SK-N-SH (cell line): ENCODE results near the gene GPR27. TPM values are rescaled to one million over a fixed set of nuclear protein-coding genes. Genes with fewer than 3 reads are reported as not detected.

Experiments
- CTCF ChIA-PET: fragments of 300-600, 350-600 bp; formaldehyde crosslinking; extraction: SDS; loops from one replicate; lab custom pipeline; 2021; lab: Yijun Ruan, JAX
- POLR2A ChIA-PET: fragments of 350-600 bp; sonication (Branson Sonifier 250); formaldehyde crosslinking; extraction: SDS; loops from one replicate; lab custom pipeline; 2020; ENCODE audit warnings: antibody characterized with exemption, inconsistent platforms; lab: Yijun Ruan, JAX
- DNase-seq: peaks from one replicate; pipeline ENCODE4 v3.0.0; 2012
- H2AFZ ChIP-seq: fragments of 200-600 bp; sonication (generic); 2 replicates; pipeline ENCODE4 v1.8.1; 2016; ENCODE audit warnings: antibody characterized with exemption, mild to moderate bottlenecking, low read depth
- H3F3A ChIP-seq: fragments of 200-600 bp; sonication (generic); replicated peaks from 2 replicates; pipeline ENCODE3; 2016; ENCODE audit warnings: antibody characterized with exemption, mild to moderate bottlenecking; ENCODE audit not compliant: insufficient read depth
- H3K27ac ChIP-seq, 2 experiments: fragments of 200-500 bp in 1 of 2; fragments of 200-600 bp in 1 of 2; sonication (Bioruptor generic) in 1 of 2; sonication (generic), shearing (Covaris generic) in 1 of 2; 2 replicates each; pipeline versions ENCODE4 v1.5.1 to v1.6.1; 2014 to 2016; ENCODE audit warnings: low read depth in 2 of 2, inconsistent platforms in 1 of 2, low read length in 1 of 2, mild to moderate bottlenecking in 1 of 2, mixed read lengths in 1 of 2
- H3K27me3 ChIP-seq: fragments of 200-600 bp; sonication (generic), shearing (Covaris generic); 2 replicates; pipeline ENCODE4 v1.6.1; 2016; ENCODE audit warnings: mixed run types; ENCODE audit not compliant: insufficient read depth
- H3K36me3 ChIP-seq, 2 experiments: fragments of 200-500 bp in 1 of 2; fragments of 200-600 bp in 1 of 2; sonication (Bioruptor generic) in 1 of 2; sonication (generic) in 1 of 2; replicated peaks in 1 of 2; 2 replicates each; pipeline versions ENCODE3 to v1.5.1; 2014 to 2016; ENCODE audit warnings: low read length in 1 of 2, mild to moderate bottlenecking in 1 of 2; ENCODE audit not compliant: insufficient read depth in 2 of 2, control insufficient read depth in 1 of 2
- H3K4me1 ChIP-seq, 2 experiments: fragments of 200-500 bp in 1 of 2; fragments of 200-600 bp in 1 of 2; sonication (Bioruptor generic) in 1 of 2; sonication (generic), shearing (Covaris generic) in 1 of 2; 2 replicates each; pipeline versions ENCODE4 v1.5.1 to v1.6.1; 2014 to 2016; ENCODE audit warnings: low read depth in 1 of 2, low read length in 1 of 2, mixed run types in 1 of 2; ENCODE audit not compliant: insufficient read depth in 2 of 2, control insufficient read depth in 1 of 2
- H3K4me2 ChIP-seq: fragments of 200-600 bp; sonication (generic), shearing (Covaris generic); 2 replicates; pipeline ENCODE4 v1.6.1; 2017; ENCODE audit warnings: mixed run types
- H3K4me3 ChIP-seq, 2 experiments: fragments of 200-500 bp in 1 of 2; fragments of 200-600 bp in 1 of 2; sonication (Bioruptor generic) in 1 of 2; sonication (generic), shearing (Covaris generic) in 1 of 2; 2 replicates each; pipeline versions ENCODE4 v1.5.1 to v1.8.1; 2014 to 2016; ENCODE audit warnings: low read depth in 2 of 2, inconsistent platforms in 1 of 2, low read length in 1 of 2, mild to moderate bottlenecking in 1 of 2, mixed read lengths in 1 of 2, moderate library complexity in 1 of 2
- H3K79me2 ChIP-seq: fragments of 200-600 bp; sonication (generic); 2 replicates; pipeline ENCODE4 v1.8.1; 2017; ENCODE audit warnings: mild to moderate bottlenecking; ENCODE audit not compliant: insufficient read depth
- H3K9ac ChIP-seq: fragments of 200-600 bp; sonication (generic); 2 replicates; pipeline ENCODE4 v1.6.1; 2017; ENCODE audit warnings: mixed run types
- H3K9me2 ChIP-seq: fragments of 200-600 bp; sonication (generic); 2 replicates; pipeline ENCODE4 v1.6.1; 2017; ENCODE audit warnings: mixed run types
- H3K9me3 ChIP-seq: fragments of 200-600 bp; sonication (generic); 2 replicates; pipeline ENCODE4 v1.6.1; 2017; ENCODE audit warnings: mixed run types, mild to moderate bottlenecking, moderate library complexity
- H4K20me1 ChIP-seq: fragments of 200-600 bp; sonication (generic); 2 replicates; pipeline ENCODE4 v1.6.1; 2017; ENCODE audit warnings: mild to moderate bottlenecking, mixed run types; ENCODE audit not compliant: insufficient read depth
- CHD2 ChIP-seq: fragments of 150-350 bp; IDR thresholded peaks from 2 replicates; pipeline ENCODE4 v1.6.1; 2018; ENCODE audit warnings: low read length; ENCODE audit not compliant: partially characterized antibody
- EP300 ChIP-seq, 2 experiments: IDR thresholded peaks; 2 replicates each; pipeline versions ENCODE4 v1.4.0 to v1.6.1; 2012; ENCODE audit warnings: borderline replicate concordance in 1 of 2, low read depth in 1 of 2, low read length in 1 of 2
- EZH2phosphoT487 ChIP-seq: fragments of 200-600 bp; sonication (generic); IDR thresholded peaks from 2 replicates; pipeline ENCODE4 v1.6.1; 2017; ENCODE audit warnings: low read depth, mixed run types, mild to moderate bottlenecking, antibody characterized with exemption, moderate library complexity, borderline replicate concordance
- FOXJ3 ChIP-seq: sonication (generic); formaldehyde crosslinking; IDR thresholded peaks from 2 replicates; pipeline ENCODE4 v1.5.1; 2020; ENCODE audit warnings: mild to moderate bottlenecking, missing genetic modification reagents
- GATA2 ChIP-seq: sonication (generic); formaldehyde crosslinking; IDR thresholded peaks from 2 replicates; pipeline ENCODE4 v1.5.0; 2020; ENCODE audit warnings: mild to moderate bottlenecking, missing genetic modification reagents
- IRF3 ChIP-seq: fragments of 150-350 bp; IDR thresholded peaks from 2 replicates; pipeline ENCODE4 v1.6.1; 2016; ENCODE audit warnings: mild to moderate bottlenecking, low read depth, low read length
- JUND ChIP-seq: IDR thresholded peaks from 2 replicates; pipeline ENCODE4 v1.4.0; 2012
- NFIC ChIP-seq: IDR thresholded peaks from 2 replicates; pipeline ENCODE4 v1.4.0; 2012; ENCODE audit warnings: borderline replicate concordance
- POLR2AphosphoS5 ChIP-seq: IDR thresholded peaks from 2 replicates; pipeline ENCODE4 v1.6.1; 2012; ENCODE audit warnings: low read depth, low read length
- RCOR1 ChIP-seq: fragments of 150-350 bp; IDR thresholded peaks from 2 replicates; pipeline ENCODE4 v1.6.1; 2017; ENCODE audit warnings: antibody characterized with exemption, low read length
- RXRA ChIP-seq: IDR thresholded peaks from 2 replicates; pipeline ENCODE4 v1.4.0; 2012; ENCODE audit warnings: low read depth, mild to moderate bottlenecking, borderline replicate concordance
- SIN3A ChIP-seq: IDR thresholded peaks from 2 replicates; pipeline ENCODE4 v1.6.1; 2012; ENCODE audit warnings: low read depth, mild to moderate bottlenecking, low read length, moderate library complexity, borderline replicate concordance
- TAF1 ChIP-seq: IDR thresholded peaks from 2 replicates; pipeline ENCODE4 v1.6.1; 2012; ENCODE audit warnings: low read depth, mild to moderate bottlenecking, low read length, moderate library complexity, borderline replicate concordance
- TCF12 ChIP-seq: IDR thresholded peaks from 2 replicates; pipeline ENCODE4 v1.4.0; 2012
- USF2 ChIP-seq: fragments of 150-350 bp; IDR thresholded peaks from 2 replicates; pipeline ENCODE4 v1.6.1; 2017; ENCODE audit warnings: antibody characterized with exemption, low read length, low read depth, borderline replicate concordance
- whole genome bisulfite sequencing: methylation state at CpG from one replicate; pipeline ENCODE4 v1.1.6; 2017; ENCODE audit warnings: low lambda C conversion rate; 5-methylcytosine and 5-hydroxymethylcytosine counted together
- polyA plus RNA-seq, 3 experiments: library from polyadenylated mRNA; depleted of rRNA; stranded (reverse); fragments of >200 nt; gene quantifications; 2 replicates each; pipeline ENCODE4 v1.2.3, GENCODE V29; 2012
- TF ChIP-seq, protein P1 (sequence below): IDR thresholded peaks from 2 replicates; pipeline ENCODE4 v1.4.0; 2012; ENCODE audit warnings: low read depth, borderline replicate concordance
- TF ChIP-seq, protein P2 (sequence below): IDR thresholded peaks from 2 replicates; pipeline ENCODE4 v1.6.1; 2012; ENCODE audit warnings: mild to moderate bottlenecking, low read depth, low read length, moderate library complexity
- TF ChIP-seq, protein P3 (sequence below): IDR thresholded peaks from 2 replicates; pipeline ENCODE4 v1.4.0; 2012; ENCODE audit warnings: low read depth
- TF ChIP-seq, protein P4 (sequence below): IDR thresholded peaks from 2 replicates; pipeline ENCODE4; 2012

Gene GPR27
- polyA plus RNA-seq, 1 of the 3 experiments (the other 2 are of a cell fraction), result 0.05 TPM

DNA sequence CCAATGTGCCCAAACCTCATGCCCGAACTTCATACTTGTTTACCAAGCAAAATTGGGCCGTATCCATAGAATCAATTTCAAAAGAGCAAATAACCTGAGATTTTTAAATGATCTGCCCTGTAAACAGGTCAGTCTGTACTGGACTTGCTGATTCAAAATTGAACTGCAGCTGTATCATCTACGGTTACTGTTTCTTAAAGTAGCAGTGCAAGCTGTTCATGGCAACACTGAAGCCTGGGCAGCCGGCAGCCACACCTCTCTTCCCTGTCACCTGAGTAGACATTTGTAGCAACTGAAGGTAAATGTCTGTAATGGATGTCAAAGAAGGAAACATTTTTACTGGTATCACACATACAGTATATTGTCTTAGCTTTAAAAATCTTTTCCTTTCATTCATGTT, 39.1 kb upstream of the GPR27 start:
- Histone ChIP-seq H4K20me1 (no peaks in the 10 kb centered on the region), H2AFZ (no peak overlapping the region), H3F3A (no peaks in the 10 kb centered on the region), H3K27ac (no peak overlapping the region), H3K9me3 (no peaks in the 10 kb centered on the region), H3K36me3 (no peaks in the 10 kb centered on the region), H3K9ac (no peak overlapping the region), H3K4me1 (no peaks in the 10 kb centered on the region; a peak in 1 of 4 replicates)
- WGBS, result 69% methylated on average over 4 of the region's 4 CpGs
- ChIA-PET CTCF (interaction anchor here (1.4 to 1.6 kb wide), 2 partner anchors 10 to 16 kb away, joined by 3 to 4 read pairs; no protein-coding TSS in a partner anchor), POLR2A (no interaction called here)
- no peak for TF ChIP-seq FOXJ3
- no peak for TF ChIP-seq RXRA
- TF ChIP-seq, protein P1, sequence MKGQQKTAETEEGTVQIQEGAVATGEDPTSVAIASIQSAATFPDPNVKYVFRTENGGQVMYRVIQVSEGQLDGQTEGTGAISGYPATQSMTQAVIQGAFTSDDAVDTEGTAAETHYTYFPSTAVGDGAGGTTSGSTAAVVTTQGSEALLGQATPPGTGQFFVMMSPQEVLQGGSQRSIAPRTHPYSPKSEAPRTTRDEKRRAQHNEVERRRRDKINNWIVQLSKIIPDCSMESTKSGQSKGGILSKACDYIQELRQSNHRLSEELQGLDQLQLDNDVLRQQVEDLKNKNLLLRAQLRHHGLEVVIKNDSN, result no peak
- no peak for TF ChIP-seq CHD2
- no peak for TF ChIP-seq TCF12
- no peak for TF ChIP-seq NFIC
- TF ChIP-seq JUND, result no peak
- TF ChIP-seq TAF1, result no peak
- TF ChIP-seq EP300 (IDR thresholded peaks at IDR 0.05; ENCODE audit: borderline replicate concordance in 1 of 2, low read depth in 1 of 2, low read length in 1 of 2), result no peak
- TF ChIP-seq POLR2AphosphoS5, result no peak
- no peak for TF ChIP-seq RCOR1
- no peak for TF ChIP-seq SIN3A
- TF ChIP-seq, all 33 proteins: peak for 0
- Histone ChIP-seq H3K4me3 (no peak overlapping the region), H3K79me2 (no peaks in the 10 kb centered on the region), H3K27me3 (no peaks in the 10 kb centered on the region), H3K9me2 (no peaks in the 10 kb centered on the region), H3K4me2 (no peak overlapping the region)
- DNase-seq, result no peak

- H3F3A ChIP-seq, result no peaks in the 10 kb centered on the region
- DNase-seq, result no peak
- no peaks in the 10 kb centered on the region for H3K4me1 ChIP-seq
- TF ChIP-seq USF2, result no peak
- no peak for TF ChIP-seq EZH2phosphoT487
- TF ChIP-seq, protein P2, sequence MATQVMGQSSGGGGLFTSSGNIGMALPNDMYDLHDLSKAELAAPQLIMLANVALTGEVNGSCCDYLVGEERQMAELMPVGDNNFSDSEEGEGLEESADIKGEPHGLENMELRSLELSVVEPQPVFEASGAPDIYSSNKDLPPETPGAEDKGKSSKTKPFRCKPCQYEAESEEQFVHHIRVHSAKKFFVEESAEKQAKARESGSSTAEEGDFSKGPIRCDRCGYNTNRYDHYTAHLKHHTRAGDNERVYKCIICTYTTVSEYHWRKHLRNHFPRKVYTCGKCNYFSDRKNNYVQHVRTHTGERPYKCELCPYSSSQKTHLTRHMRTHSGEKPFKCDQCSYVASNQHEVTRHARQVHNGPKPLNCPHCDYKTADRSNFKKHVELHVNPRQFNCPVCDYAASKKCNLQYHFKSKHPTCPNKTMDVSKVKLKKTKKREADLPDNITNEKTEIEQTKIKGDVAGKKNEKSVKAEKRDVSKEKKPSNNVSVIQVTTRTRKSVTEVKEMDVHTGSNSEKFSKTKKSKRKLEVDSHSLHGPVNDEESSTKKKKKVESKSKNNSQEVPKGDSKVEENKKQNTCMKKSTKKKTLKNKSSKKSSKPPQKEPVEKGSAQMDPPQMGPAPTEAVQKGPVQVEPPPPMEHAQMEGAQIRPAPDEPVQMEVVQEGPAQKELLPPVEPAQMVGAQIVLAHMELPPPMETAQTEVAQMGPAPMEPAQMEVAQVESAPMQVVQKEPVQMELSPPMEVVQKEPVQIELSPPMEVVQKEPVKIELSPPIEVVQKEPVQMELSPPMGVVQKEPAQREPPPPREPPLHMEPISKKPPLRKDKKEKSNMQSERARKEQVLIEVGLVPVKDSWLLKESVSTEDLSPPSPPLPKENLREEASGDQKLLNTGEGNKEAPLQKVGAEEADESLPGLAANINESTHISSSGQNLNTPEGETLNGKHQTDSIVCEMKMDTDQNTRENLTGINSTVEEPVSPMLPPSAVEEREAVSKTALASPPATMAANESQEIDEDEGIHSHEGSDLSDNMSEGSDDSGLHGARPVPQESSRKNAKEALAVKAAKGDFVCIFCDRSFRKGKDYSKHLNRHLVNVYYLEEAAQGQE, result no peak
- TF ChIP-seq, protein P3, sequence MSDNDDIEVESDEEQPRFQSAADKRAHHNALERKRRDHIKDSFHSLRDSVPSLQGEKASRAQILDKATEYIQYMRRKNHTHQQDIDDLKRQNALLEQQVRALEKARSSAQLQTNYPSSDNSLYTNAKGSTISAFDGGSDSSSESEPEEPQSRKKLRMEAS, result no peak
- TF ChIP-seq IRF3, result no peak
- no peak for TF ChIP-seq JUND
- TF ChIP-seq GATA2 (CRISPR knock-in tag), result no peak
- no peak for TF ChIP-seq TAF1
- TF ChIP-seq, protein P4, sequence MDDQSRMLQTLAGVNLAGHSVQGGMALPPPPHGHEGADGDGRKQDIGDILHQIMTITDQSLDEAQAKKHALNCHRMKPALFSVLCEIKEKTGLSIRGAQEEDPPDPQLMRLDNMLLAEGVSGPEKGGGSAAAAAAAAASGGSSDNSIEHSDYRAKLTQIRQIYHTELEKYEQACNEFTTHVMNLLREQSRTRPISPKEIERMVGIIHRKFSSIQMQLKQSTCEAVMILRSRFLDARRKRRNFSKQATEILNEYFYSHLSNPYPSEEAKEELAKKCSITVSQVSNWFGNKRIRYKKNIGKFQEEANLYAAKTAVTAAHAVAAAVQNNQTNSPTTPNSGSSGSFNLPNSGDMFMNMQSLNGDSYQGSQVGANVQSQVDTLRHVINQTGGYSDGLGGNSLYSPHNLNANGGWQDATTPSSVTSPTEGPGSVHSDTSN, result no peak
- TF ChIP-seq TCF12, result no peak
- TF ChIP-seq FOXJ3, result no peak
- TF ChIP-seq, protein P1, result no peak
- ChIA-PET CTCF (interaction anchor here (1.1 kb wide), 1 partner anchor 12 kb away, joined by 5 read pairs; no protein-coding TSS in a partner anchor), POLR2A (no interaction called here)
- 67% methylated on average over 4 of the region's 4 CpGs for WGBS
- H3K9me2 ChIP-seq, result no peaks in the 10 kb centered on the region
- no peak overlapping the region for H3K27ac ChIP-seq
- no peaks in the 10 kb centered on the region for H3K79me2 ChIP-seq
- H2AFZ ChIP-seq, result no peak overlapping the region
- H3K4me3 ChIP-seq, result no peak overlapping the region
- peaks cover 12% of the 10 kb centered on the region for H3K27me3 ChIP-seq
- H3K9ac ChIP-seq, result no peak overlapping the region
- no peaks in the 10 kb centered on the region for H4K20me1 ChIP-seq
- H3K4me2 ChIP-seq, result no peak overlapping the region
- no peaks in the 10 kb centered on the region for H3K36me3 ChIP-seq
- H3K9me3 ChIP-seq, result no peaks in the 10 kb centered on the region
Observed at GRCh38 chr3:71718072-71718471, 35.6 kb upstream of the GPR27 start.
